NCI-H2227 (cell line): ENCODE measurements around the gene RMND5B.
"Not testable (repeated sequence)": the region's sequence is repeated elsewhere in the genome, so short reads cannot be mapped to it uniquely, and the experiment has no call there.

Experiments
- DNase-seq: peaks from one replicate; lab custom pipeline; 2025; ENCODE audit not compliant: unreplicated experiment; lab: John Stamatoyannopoulos, UW

RMND5B gene

DNA sequence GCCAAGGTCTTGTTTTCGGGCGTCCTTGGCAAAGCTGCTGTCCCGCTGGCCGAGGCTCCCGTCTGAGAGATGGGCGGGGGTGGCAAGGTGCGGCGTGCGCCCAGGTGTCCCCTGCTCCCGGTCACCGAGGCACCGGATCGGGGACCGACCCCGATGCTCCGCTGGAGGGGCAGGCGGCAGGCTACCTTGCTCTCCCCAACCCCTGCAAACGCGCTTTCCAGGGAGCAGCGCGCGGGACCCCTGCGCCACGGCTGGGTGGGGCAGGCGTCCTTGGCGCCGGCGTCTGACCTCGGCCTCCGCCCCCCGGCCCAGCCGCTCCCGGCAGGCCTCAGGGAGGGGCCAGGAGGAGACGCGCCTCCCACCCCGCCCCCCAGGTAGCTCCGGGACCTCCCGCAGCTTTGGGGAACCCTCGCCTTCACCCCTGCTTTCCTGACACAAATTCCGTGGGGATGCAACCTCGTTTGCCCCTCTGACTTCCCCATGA is 16.9 kb upstream of the RMND5B start:
- DNase-seq, result no peak

DNA sequence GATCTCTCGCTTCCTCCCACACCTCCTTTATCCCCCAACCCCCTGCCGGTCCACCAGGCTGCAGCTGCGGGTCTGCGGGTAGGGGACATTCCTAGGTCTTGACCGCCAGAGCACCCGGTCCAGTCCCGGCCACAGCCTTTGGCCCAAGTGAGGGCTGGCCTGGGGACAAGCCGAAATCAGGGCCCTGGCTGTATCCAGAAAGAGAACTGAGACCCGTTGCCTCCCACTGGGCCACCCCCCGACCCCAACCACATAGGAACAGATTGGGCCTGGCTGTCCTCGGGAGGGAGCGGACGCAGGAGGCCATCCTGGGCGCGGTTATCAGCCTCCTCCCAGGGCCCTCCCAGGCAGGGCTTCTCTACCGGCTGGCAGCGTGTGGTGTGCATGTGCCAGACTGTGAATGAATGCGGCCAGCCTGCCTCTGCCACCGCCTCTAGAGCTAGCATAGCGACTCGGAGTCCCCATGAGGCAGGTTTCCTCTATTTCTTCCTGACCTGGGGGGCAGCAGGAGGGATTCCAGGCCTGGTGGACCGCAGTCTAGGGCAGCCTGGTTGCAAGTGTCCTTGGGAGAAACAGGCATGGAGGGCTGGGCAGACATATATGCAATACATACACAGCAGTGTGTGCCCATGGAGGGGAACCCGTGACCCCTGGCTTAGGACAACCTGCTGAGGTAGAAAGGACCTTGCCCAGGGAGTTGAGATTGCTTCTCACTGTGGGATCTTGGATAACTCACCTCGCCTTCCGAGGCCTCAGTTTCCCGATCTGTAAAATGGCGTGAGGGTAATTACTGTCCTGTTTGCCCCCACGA is 16.3 kb upstream of the RMND5B start:
- DNase-seq, result no peak

DNA sequence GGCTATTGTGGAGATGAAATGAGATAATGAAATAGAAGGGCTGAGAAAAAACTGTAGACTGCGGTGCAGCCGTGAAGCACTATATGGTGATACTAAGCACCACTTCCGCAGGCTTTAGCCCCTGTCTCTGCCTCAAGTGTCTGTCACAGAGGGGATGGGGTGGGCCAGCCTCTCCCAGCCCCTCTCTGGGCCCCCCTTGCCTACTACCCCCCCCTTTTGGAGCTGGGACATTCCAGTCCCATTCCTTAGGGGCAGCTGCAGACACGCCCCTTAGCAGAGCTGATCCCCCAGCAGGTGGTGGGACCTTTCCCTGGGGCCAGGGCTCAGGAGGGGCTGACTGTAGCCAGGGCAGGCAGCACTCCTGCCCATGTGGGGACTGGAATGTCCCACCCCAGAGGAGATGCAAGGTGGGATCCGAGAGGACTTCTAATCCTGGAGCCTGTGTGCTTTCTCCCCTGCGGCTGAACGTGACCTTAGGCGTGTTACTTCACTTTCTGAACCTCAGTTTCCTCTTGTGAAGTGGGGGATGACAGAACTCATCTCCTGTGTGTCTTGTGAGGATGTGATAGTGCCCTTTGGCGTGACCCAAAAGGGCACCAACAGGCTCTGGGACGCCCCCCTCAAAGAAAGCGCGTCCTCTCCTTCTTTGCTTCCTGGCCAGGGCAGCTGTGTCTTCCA is 15.5 kb upstream of the RMND5B start:
- DNase-seq, result no peak

DNA sequence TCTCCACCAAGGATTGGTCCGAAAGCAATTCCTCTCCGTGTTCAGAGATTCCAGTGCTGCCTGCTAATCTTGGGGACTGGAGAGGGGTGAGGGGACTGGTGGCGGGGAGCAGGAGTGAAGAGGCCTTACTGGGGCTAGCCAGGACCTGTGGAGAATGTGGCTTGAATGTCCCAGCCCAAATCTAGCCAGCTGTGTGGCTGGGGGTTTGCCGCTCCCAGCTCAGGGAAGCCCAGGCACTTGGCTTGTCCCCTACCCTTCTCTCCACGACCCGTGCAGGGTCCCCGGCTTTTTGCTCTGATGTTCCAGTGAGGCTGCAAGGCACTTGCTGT is 15.0 kb upstream of the RMND5B start:
- DNase-seq, result no peak

DNA sequence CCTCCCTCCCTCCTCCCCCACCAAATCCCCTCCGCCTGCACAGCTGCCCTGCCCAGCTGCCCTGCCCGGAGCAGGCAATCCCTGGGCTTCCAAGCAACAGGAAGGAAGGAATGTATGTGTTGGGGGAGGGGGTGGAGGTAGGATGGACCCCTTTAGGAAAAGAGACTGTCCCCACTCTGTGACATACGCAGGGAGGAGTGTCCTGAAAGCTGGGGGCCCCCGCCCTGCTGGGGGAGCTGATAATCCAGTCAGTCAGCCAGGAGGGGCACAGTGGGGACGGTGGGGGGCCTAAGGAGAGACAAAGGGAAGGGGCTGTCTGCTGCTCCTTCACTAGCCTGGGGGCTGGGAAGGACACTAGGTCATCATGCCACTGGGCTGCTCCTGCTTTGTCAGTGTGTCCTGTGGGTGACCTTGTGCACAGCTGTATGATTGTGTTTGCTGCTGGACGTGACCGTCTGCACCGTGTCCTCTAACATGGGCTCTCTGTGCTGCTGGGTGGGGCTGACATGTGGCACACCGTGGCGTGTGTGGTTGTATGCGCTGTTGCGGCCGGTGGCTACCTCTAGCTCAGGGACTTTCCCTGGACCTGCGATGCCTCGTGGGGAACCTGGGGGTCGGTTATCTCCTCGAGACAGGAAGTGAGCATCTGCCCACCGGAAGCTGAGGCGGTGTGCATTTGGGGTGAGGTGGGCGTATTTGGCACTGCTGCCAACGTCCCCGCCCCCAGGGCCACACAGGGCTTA is 14.5 kb upstream of the RMND5B start:
- DNase-seq, result no peak

DNA sequence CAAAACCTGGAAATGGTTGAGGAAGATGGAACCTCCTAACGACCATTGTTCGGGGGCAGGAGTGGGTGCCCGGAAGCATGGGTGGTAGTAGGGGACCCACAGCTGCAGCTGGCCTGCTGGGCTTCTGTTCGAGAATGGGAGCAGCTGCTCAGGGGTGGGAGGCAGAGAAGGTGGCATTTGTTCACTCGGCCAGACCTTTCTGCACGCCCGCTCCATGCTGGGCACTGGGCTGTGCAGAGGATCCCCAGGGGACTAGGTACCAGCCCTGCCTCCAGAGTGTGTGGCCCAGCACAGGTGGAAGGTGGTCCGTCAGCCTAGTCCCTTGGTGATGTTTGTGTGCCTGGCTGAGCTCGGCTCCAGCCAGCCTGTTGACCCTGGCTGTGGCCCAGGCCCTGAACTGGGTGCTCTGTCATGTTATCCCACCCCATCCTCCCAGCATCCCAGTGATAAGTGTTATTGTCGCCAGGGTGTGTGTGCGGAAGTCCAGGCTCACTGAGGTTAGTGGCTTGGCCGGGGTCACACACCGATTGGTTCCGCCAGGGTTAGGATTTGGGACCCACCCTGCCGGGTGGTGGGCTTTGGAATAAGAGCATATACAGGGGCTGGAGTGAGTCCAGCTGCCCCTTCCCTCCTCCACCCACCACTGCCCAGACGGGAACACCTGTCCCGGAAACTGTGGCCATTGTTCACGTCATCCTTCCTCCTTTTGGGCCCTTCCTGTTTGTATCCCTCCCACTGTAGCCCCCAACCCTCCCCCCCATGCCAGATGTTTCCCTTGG is 12.7 kb upstream of the RMND5B start:
- DNase-seq, result no peak

DNA sequence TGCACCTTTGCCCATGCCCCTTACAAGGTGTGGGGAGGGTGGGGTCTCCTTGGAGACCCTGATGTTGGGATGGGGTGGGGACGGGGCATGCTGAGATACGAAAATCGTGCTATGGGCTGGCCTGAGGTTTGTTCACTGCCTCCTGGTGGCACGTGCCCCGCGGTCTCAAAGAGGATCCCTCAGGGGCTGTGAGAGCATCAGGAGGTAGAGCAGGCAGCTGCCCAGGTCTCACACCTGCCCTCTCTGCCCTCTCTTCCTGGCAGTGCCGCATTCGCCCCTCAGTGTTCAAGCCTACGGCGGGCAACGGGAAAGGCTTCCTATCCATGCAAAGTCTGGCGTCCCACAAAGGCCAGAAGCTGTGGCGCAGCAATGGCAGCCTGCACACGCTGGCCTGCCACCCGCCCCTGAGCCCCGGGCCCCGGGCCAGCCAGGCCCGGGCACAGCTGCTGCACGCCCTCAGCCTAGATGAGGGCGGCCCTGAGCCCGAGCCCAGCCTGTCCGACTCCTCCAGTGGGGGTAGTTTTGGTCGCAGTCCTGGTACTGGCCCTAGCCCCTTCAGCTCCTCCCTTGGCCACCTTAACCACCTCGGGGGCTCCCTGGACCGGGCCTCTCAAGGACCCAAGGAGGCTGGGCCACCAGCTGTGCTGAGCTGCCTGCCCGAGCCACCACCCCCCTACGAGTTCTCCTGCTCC is 10.8 kb upstream of the RMND5B start:
- no peak for DNase-seq

DNA sequence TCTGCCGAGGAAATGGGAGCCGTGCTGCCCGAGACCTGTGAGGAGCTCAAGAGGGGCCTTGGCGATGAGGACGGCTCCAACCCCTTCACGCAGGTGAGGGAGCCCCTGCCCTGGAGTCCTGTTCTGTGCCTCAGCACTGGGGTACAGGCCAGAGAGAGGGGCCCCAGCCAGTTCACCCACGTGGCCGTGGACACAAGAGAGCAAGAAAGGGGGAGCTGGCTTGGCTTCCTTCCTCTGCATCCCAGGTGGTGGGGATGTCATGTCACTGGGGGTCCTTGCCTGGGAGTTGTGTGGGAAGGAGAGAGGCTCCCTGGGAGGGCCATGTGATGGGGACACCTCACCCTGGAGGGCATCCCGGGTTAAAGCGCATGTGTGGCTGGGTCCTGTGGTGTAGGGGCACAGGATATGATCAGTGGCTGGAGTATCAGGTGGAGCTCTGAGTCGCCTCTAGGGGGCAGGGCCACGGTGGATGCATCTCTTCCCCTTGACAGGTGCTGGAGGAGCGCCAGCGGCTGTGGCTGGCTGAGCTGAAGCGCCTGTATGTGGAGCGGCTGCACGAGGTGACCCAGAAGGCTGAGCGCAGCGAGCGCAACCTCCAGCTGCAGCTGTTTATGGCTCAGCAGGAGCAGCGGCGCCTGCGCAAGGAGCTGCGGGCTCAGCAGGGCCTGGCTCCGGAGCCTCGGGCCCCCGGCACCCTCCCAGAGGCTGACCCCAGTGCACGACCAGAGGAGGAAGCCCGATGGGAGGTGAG is 10.0 kb upstream of the RMND5B start:
- DNase-seq, result peak; percentile 86

DNA sequence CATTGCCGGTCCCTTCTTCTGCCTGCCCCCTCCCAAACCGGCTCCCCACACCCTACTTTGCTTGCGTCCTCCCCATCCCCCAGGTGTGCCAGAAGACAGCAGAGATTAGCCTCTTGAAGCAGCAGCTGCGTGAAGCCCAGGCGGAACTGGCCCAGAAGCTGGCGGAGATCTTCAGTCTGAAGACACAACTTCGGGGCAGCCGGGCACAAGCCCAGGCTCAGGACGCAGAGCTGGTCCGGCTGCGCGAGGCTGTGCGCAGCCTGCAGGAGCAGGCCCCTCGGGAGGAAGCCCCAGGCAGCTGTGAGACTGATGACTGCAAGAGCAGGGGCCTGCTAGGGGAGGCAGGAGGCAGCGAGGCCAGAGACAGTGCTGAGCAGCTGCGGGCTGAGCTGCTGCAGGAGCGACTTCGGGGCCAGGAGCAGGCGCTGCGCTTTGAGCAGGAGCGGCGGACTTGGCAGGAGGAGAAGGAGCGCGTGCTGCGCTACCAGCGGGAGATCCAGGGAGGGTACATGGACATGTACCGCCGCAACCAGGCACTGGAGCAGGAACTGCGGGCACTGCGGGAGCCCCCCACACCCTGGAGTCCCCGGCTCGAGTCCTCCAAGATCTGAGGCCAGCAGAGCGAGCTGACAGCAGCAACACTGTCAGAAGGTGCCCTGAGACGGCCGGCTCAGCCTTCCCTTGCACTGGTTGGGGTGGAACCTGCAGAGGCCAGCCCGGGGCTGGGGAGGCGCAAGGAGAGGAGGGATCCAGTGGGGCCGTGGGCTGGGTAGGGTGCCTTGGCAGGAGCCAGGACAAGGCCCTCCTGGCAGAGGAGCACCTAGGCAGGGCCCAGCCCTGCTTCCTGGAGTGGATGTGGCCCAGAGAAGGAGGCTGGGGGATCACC is 9.2 kb upstream of the RMND5B start:
- DNase-seq, result peak; percentile 23

DNA sequence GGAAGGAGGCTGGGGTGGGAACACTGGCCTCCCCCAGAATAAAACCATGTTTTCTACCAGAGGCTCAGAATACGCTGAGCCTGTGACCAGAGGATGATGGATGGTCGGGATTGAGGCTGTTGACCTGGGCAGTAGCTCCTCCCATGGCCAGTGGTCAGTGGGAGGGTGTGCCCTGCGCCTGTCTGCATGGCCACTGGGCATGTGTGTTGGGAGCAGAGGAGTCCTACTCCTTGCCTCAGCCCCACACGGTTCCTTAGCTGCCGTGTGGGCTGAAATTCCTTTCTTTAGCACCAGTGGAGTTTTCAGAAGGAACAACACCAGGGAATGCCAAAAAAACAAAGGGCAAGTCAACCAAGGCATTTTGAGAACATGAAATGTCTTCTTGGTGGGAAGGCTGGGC is 8.5 kb upstream of the RMND5B start:
- DNase-seq, result no peak

DNA sequence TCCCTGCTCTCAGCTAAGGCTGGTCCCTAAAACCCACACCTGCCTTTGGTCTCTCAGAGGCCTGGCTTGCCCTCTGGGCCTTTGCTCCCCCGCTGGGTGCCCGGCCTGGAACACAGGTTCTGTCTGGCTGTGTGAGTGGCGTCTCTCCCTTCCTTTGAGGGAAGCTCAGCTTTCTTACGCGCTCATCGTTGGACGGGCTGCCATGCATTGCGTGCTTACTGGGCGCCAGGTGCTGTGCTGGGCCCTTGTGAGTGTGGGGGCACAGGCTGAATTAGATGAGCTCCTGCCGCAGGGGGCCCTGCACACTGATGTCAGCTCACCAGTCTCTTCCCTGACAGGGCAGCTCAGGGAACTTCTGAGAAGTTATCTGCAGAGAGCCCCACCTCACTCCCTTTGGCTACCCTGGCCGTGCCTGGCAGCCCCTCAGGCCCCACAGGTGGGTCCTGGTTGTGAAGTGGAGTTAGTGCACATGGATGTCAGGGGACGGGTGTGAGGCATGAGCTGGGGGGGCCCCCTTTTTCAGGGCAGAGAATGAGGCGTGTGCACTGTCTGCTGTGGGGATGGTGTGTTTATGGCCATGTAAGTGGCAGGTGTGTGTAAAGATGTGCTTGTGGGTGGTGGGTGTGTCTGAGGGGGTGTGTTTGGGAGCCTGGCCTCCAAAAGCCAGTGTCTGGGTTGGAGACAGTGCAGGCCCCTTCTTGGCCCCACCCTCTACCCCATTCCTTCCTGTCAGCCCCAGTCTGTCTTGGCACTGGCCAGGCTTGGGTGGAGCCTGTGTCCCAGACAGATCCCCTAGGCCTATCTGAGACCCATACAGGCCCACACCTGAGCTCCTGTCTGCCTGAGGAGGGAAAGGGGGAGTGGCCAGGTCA is 7.5 kb upstream of the RMND5B start:
- DNase-seq, result no peak

DNA sequence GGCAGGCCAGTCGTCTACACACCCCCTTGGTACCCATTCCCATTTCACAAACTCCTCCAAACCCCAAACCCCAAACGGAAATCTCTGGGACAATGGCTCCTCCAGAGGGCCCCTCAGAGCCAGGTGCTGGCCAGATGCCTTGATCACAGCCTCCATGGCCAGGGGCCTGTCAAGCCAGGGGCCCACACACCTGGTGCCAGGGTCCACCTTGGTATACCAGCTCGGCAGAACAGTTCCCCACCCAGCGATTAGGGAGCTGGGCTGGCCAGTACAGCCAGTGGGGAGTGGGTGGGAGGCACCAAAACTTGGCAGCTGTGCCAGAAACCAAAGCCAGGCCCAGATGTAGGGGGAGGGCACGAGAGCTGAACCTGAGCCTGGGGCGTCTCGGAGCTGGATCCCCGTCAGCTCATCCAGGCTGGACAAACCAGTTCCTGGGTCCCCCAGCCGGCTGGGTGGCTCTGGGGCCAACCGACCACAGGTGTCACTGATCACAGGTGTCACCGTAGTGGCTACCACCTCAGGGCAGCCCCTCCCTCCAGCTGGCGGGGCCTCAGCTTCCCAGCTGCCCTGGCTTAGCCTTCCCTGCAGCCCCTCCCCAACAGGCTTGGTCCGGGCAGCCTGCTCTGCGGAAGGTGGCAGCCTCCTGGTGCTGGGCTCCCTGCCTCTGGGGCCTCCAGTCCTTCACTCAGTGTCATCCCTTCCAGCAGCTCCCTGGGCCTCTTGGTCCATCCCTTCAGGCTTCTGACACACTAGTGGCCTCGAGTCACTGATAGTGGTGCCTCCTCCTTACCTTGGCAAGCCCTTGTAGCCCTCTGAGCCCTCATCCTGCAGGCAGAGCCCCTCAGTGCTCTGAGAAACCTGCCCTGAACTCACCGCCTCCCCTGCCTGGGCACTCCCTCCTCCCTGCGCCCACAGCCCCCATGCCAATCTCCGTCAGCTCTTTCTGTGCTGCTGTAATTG is 6.6 kb upstream of the RMND5B start:
- DNase-seq, result no peak

DNA sequence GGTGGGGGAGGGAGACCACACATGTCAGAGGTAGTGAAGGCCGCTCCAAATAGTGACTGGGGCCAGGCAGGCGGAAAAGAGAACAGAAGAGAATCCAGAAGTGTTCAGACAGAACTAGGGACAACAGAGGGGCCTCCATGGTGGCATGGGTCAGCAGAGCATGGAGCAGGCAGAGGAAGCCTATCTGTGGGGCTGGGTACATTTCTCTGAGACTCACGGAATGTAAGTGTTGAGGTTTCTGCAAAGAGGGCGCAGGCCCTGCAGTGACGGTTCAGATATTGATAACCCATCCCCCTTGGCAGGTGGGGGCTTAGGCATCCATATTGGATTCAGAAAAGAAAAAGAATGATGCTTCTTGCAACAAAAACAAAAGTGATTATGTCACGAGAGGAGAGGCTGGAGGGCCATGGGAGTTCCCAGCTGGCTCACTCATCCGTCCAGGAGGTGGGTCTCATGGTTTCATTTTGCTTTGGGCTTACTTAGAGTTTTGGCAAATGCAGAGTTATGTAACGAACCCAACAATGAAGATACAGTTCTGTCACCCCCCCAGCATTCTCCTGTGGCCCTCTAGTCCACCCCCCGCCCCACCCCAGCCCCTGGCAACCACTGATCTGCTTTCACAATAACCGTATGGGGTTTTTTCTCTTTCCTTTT is 5.4 kb upstream of the RMND5B start:
- DNase-seq, result no peak

DNA sequence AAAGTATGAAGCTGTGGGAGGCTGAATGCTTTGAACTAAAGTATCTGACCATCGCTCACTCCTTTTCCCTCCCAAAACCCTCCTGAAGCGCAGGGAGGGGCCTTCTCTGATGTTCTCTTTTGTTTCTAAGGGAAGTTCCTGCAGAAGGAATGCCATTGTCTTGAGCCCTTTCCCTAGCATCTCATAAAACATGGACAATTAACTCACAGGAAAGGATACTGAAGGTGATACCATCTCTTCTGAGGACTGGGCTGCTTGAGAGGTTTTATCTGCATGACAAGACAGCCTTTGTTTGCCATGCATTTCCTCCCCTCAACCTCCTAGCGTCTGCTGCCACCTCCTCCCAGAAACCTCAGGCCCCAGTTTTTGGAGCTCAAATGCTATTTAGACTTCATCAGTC is 4.3 kb upstream of the RMND5B start:
- DNase-seq, result no peak

DNA sequence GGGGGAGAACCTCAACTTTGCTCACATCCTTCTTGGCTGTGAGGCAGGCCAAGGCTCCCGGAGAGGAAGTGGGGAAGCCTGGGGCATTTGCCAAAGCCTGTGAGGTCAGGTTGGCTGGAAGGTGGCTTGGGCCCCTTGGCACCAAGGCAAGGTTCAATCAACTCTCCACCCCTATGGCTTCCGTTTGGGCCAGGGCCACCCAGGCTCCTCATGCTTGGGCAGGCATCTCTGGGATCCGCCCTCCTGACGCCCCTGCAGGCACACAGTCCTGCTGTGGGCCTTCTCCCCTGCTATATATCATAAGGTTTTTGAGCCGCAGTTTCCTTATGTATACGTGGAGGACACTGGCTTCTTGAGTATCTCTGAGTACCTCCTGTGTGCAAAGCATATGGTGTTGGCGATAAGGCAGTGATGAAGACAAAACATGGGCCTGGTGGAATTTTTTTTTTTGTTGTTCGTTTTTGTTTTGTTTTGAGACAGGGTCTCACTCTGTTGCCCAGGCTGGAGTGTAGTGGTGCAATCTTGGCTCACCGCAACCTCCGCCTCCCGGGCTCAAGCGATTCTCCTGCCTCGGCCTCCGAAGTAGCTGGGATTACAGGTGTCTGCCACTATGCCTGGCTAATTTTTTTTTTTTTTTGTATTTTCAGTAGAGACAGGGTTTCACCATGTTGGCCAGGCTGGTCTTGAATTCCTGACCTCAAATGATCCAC is 3.4 kb upstream of the RMND5B start:
- DNase-seq, result not testable (repeated sequence)

DNA sequence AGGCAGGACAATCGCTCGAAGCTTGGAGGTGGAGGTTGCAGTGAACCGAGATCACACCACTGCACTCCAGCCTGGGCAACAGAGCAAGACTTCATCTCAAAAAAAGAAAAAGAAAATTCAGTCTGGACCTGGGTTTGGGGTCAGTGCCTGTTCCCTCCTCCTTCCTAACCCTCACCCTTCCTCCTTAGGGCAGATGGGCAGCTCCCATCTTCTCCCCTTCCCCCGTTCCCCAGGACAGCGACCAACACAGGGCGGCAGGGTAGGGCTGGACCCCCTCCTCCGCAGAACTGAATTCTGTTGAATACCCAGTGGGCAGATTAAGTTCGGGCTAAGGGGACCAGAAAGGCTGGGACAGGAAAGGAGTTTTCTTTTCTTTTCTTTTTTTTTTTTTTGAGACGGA is 1.5 kb upstream of the RMND5B start:
- DNase-seq, result no peak
